Stimulated activated CD4-positive, alpha-beta T cell treated with anti-CD3 and anti-CD28 coated beads, TNF-alpha, amount 100 ng/mL, for 4 hours (primary cell): ENCODE measurements around the gene PLCH1.

Source experiments
- DNase-seq, 3 experiments: peaks; one replicate each; pipeline ENCODE4 v3.0.0-alpha.2; 2020; ENCODE audit warnings: low read depth in 3 of 3

PLCH1 gene

DNA sequence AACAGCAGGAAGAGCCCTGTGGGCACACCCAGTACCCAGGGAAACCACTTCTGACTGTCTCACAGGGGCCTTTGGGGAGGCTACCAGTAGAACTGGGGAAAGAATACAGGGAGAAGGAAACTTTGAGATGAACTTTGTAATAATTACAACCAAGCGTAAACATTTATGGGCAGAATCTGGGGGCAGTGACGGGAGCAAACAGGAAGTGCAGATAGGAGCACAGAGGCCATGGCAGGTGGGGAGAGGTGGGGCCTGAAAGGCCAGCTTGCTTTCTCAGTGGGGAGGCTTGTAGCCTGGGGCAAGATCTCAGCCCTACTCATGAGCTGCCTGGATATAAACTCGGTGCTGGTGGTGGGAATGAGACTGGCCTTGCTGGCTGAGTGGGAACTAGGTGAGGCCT lies 209.8 kb downstream of the PLCH1 start:
- no peak for DNase-seq

GRCh38 chr3:155528579-155528978 lies 216.3 kb downstream of the PLCH1 start:
- no peak for DNase-seq

DNA sequence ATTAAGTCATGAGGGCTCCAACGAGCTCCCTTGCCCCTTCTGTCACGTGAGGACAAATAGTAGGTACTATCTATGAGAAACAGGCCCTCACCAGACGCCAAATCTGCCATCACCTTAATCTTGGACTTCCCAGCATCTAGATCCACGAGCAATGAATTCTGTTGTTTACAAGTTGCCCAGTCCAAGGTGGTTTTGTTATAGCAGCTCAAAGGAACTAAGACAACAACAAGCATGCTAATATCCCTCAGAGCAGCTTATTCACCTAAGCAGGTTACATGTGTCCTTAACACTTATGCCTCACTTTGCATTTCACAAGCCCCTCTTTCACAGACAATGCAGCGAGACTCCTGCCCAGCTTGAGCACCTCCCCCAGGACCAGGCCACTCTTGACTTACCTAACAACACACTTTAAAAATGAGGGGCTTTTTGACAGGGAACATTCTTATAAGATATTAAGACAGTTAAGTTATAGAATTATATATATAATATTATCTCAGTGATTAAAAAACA lies 219.5 kb downstream of the PLCH1 start:
- no peak for DNase-seq

- DNase-seq = no peak
Measured at GRCh38 chr3:155520463-155520862, 224.4 kb downstream of the PLCH1 start.

- DNase-seq = no peak
Measured at GRCh38 chr3:155519078-155519477, 225.8 kb downstream of the PLCH1 start.

- no peak for DNase-seq
Measured at GRCh38 chr3:155517903-155518302, 227.0 kb downstream of the PLCH1 start.

DNA sequence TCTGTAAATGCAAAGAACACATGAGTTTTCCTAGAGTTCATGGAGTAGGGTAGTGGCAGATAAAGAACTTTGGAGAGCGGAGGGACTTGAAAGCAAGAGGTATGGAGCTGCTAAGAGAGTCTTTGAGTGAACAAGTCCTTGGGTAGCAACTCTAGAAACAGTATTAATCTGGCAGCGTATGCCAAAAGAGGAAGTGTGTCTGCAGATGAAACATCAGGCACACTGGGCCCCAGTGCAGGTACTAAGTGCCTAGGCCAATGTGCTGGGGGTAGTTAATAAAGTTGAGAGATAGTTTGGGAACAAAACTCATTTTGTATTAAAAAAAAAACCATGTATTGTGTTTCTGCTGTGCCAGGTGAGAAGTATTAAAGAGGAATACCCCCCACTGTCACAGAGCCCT lies 228.4 kb downstream of the PLCH1 start:
- DNase-seq = no peak

DNA sequence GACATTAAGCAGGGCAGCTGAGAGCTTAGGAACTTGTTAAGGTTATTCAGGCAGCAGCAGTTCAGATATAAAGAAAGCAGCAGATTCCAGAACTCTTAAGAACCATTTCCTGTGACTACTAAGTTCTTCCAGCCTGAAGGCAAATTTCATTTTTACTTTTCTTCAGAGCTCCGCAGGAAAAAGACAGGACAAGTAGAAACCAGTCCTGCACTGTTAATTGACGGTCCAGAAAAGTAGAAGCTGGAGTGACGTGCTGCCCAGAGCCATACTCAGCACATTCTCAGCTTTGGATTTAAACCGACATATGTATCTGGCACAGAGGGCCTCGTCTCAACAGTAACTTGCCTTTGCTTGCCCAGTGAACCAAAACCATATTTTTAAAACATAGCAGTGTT lies 232.0 kb downstream of the PLCH1 start:
- DNase-seq = no peak

GRCh38 chr3:155512175-155512866 lies 232.6 kb downstream of the PLCH1 start:
- no peak for DNase-seq

- DNase-seq = no peak
Measured at GRCh38 chr3:155504682-155505081, 240.2 kb downstream of the PLCH1 start.

- DNase-seq = no peak
Measured at GRCh38 chr3:155502630-155503029, 242.2 kb downstream of the PLCH1 start.

DNA sequence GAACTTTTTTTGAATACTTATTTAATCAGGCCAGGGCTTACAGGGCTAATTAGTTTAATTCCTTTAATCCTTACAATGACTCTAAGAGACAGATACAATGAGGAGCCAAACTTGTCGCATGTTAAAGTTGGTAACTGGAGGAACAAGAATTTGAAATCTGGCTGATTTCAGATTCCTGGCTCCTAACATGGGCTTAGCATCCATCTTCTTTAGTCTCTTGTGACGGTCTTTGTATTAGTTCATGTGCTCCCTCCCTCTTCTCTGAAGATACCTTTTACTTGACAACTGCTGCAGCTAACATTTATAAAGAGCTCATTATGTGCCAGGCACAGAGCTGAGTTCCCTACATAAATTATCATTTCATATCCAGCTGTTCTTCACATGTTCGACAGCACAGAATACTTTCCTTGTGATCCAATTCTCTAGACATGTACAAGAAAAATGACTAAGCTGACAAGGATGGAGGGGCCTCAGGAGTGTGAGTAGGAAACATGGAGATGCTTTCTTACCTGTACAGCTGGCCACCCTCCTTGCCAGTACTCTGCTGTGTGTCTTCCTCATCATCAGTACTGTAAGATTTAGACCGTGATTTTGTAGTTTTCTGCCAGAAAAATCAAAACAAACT lies 244.6 kb downstream of the PLCH1 start:
- no peak for DNase-seq

- DNase-seq = no peak
Measured at GRCh38 chr3:155497930-155498647, 246.8 kb downstream of the PLCH1 start.

DNA sequence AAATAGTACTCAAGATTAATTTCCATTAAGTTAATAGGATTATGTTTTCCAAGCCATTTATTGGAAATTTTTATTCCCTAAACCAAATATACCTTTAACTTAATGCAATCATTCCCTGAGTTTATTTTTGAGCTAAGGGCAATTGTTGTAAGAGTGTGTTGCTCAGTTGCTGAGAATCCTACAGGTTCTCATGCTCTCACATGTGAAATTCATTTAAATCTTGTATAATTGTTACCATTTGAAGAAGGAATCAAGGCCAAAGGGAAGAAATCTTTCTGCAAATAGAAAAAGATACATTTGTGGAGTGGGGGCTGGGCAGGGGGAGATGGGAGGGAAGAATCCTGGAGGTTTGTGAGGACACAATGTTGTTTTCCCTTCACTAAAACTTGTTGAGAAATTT lies 248.7 kb downstream of the PLCH1 start:
- DNase-seq = no peak

DNA sequence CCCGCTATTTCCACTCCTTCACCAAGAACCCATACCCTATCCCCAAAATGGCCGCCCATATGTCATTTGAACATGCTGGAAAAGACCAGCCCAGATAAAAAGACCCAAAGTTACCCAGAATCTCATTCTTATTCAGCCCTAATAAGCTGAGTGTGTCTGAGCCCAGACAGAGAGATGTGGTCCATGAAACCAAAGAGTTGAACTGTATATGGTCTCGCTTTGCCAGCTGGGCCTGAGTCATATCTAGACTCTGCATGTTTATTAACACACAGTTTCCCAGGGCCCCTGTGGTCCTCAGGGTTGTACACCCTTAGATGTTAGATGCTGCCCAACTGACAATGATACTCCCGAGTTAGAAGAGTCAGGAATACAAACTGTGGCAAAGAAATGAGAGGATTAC lies 249.5 kb downstream of the PLCH1 start:
- DNase-seq = no peak

DNA sequence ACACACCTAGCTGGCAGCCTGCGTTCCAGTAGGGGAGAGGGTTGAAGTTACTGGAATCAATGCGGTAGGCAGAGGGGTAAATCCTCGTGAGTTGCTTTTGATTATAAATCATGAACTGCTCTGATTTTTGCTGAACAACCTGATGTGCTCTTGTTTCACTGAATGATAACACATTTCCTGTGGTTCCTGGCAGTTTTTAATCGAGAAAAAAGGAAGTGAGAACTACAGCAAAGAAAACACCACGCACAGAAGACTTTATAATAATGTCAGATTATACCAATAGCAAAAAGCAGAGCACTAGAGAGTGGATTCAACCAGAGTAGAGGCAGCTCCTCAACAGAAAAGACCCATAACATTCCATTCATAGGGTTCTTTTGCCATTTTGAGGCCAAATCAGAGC lies 250.5 kb downstream of the PLCH1 start:
- no peak for DNase-seq

DNA sequence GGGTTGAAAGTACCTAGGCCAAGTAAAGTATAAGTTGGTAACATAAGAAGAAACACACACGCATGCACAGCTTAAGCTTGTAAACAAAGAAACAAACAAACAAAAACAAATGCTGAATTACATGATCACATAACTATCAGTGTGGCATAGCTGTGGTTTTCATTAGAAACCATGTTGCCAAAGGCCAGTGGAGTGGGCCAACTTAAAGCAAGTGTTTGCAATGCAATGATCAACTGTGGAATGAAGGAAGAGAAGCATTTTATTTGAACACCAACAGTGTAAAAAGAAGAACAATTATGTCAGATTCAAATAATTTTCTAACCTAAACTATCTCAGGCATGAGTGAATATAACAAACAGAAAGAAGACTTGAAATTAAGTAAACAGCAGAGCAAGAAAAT lies 252.0 kb downstream of the PLCH1 start:
- no peak for DNase-seq

DNA sequence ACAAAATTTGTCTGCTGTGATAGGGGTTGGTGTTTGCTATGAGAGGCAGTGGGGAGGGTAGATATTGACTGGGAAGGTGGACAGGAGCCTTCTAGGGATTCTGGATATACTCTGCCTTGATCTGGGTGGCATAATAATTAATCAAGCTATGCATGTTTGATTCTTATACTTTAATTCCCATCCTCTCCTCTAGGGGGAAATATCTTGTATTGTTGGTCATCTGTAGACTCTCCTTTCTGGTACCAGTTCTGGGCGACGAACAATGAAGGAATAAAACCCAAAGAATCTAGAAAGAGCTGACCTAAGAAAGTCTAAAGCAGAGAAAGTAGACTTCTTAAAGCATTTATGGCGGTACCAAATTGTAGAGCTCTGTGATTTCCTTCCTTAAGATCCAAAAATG lies 253.2 kb downstream of the PLCH1 start:
- no peak for DNase-seq

DNA sequence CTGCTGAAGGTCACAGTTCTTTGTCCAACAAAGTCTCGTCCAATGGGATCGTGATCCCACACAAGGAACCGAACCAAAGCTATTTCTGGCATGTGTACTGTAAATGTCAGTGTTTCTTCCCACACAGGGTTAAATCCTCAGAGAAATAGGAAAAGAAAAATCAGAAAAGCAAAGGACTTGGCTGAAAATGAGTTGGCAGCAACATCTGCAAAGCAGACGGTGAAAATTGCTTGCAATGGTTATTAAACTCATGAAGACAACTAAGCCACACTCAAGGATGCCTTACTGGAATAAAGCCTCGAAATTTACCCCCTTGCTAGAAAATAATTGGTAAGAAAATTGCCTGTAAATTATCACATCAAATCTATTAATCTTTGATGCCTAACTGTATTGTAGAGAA lies 256.2 kb downstream of the PLCH1 start:
- no peak for DNase-seq

DNA sequence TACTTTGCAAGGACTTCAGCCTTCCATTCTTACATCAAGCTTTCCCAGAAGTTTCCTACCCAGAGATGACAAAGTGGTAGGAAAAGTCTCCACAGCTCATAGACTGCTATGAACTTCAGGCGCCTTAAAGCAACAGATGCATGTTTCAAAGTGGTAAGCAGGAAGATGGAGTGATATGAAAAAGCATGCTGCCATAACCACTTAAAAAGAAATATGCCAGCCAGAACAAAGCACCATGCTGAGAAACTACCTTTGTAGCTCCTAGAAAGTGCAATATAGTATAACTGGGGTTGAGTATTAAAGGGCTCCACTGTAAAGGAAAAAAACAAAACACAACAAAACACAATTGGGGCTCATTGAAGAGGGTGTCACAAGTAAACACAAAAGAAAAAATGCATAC lies 259.0 kb downstream of the PLCH1 start:
- DNase-seq = no peak

GRCh38 chr3:155481591-155481990 lies 263.3 kb downstream of the PLCH1 start:
- DNase-seq = no peak

DNA sequence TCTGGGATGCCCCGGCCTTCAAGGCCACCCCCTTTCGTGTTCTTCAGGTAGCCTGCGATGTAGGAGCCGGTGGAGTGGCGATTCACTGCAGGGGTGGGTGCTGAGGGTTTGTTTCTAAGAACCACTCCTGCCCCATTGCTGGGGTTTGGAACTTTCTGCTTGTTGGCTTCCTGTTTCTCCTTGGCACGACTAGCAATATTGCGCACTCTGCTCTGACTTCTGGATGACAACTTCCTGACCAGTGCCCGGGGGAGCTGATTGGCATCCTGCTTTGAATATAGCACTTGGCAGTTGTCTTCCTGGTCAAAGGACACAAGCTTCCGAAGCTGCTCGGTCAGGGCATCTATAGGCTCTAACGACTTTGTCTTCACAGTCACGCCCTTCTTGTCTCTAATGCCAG lies 263.8 kb downstream of the PLCH1 start:
- DNase-seq = no peak

- DNase-seq = no peak
Measured at GRCh38 chr3:155465664-155466063, 279.2 kb downstream of the PLCH1 start.
